H9 (cell line): ENCODE data around the gene PLGRKT. TPM values are rescaled to one million over a fixed set of nuclear protein-coding genes. Genes with fewer than 3 reads are reported as not detected.

Experiments
- DNase-seq: peaks from one replicate; pipeline ENCODE4 v3.0.0-alpha.2; 2017
- H2AFZ ChIP-seq: one replicate; pipeline ENCODE4 v1.6.1; 2013; ENCODE audit warnings: mild to moderate bottlenecking, low read length, control low read depth, moderate library complexity
- H2AK5ac ChIP-seq: 2 replicates; pipeline ENCODE4 v1.6.1; 2013; ENCODE audit warnings: low read length, control low read depth, mixed read lengths; ENCODE audit not compliant: insufficient read length
- H2BK120ac ChIP-seq: one replicate; pipeline ENCODE4 v1.6.1; 2013; ENCODE audit warnings: low read depth, mild to moderate bottlenecking, low read length, control low read depth, inconsistent platforms; ENCODE audit not compliant: poor library complexity, severe bottlenecking
- H2BK12ac ChIP-seq: 2 replicates; pipeline ENCODE4 v1.6.1; 2013; ENCODE audit warnings: low read length, control low read depth, mixed read lengths, low read depth; ENCODE audit not compliant: insufficient read length
- H2BK15ac ChIP-seq: 2 replicates; pipeline ENCODE4 v1.6.1; 2013; ENCODE audit warnings: low read depth, low read length, control low read depth
- H2BK20ac ChIP-seq: one replicate; pipeline ENCODE4 v1.6.1; 2013; ENCODE audit warnings: low read depth, mild to moderate bottlenecking, low read length, control low read depth, inconsistent platforms; ENCODE audit not compliant: poor library complexity, severe bottlenecking
- H2BK5ac ChIP-seq: 2 replicates; pipeline ENCODE4 v1.6.1; 2013; ENCODE audit warnings: low read length, control low read depth, mixed read lengths; ENCODE audit not compliant: insufficient read length
- H3K14ac ChIP-seq: 2 replicates; pipeline ENCODE4 v1.6.1; 2013; ENCODE audit warnings: low read length, control low read depth; ENCODE audit not compliant: insufficient read depth
- H3K18ac ChIP-seq: 2 replicates; pipeline ENCODE4 v1.6.1; 2013; ENCODE audit warnings: low read depth, mild to moderate bottlenecking, mixed read lengths, low read length, control low read depth; ENCODE audit not compliant: insufficient read length
- H3K23ac ChIP-seq: 2 replicates; pipeline ENCODE4 v1.6.1; 2013; ENCODE audit warnings: low read length, control low read depth, mixed read lengths, low read depth; ENCODE audit not compliant: insufficient read length
- H3K23me2 ChIP-seq: 2 replicates; pipeline ENCODE4 v1.6.1; 2013; ENCODE audit warnings: low read depth, mild to moderate bottlenecking, mixed read lengths, low read length, control low read depth; ENCODE audit not compliant: insufficient read length, poor library complexity, severe bottlenecking
- H3K27ac ChIP-seq: 2 replicates; pipeline ENCODE4 v1.5.1; 2013; ENCODE audit warnings: low read length, control low read depth, mixed read lengths, low read depth; ENCODE audit not compliant: insufficient read length
- H3K27me3 ChIP-seq: 2 replicates; pipeline ENCODE4 v1.6.1; 2013; ENCODE audit warnings: low read length, control low read depth, inconsistent platforms; ENCODE audit not compliant: insufficient read depth
- H3K4ac ChIP-seq: 2 replicates; pipeline ENCODE4 v1.6.1; 2013; ENCODE audit warnings: low read depth, mild to moderate bottlenecking, control low read depth, inconsistent platforms, low read length, moderate library complexity
- H3K4me1 ChIP-seq: 2 replicates; pipeline ENCODE4 v1.6.1; 2013; ENCODE audit warnings: low read length, control low read depth, inconsistent platforms; ENCODE audit not compliant: insufficient read depth
- H3K4me2 ChIP-seq: 2 replicates; pipeline ENCODE4 v1.6.1; 2013; ENCODE audit warnings: low read length, control low read depth, mixed read lengths; ENCODE audit not compliant: insufficient read length, insufficient read depth
- H3K56ac ChIP-seq: 2 replicates; pipeline ENCODE4 v1.6.1; 2013; ENCODE audit warnings: low read depth, mild to moderate bottlenecking, mixed read lengths, low read length, control low read depth; ENCODE audit not compliant: insufficient read length
- H3K79me1 ChIP-seq: 2 replicates; pipeline ENCODE4 v1.6.1; 2013; ENCODE audit warnings: low read depth, mild to moderate bottlenecking, moderate library complexity, low read length, control low read depth, inconsistent platforms; ENCODE audit not compliant: insufficient read depth, poor library complexity, severe bottlenecking
- H3K79me2 ChIP-seq: 2 replicates; pipeline ENCODE4 v1.6.1; 2013; ENCODE audit warnings: low read length, control low read depth, inconsistent platforms; ENCODE audit not compliant: insufficient read depth
- H3K9ac ChIP-seq: 2 replicates; pipeline ENCODE4 v1.6.1; 2013; ENCODE audit warnings: low read length, control low read depth, mixed read lengths; ENCODE audit not compliant: insufficient read length; ENCODE audit errors: extremely low read depth
- H3K9me3 ChIP-seq: one replicate; pipeline ENCODE4 v1.6.1; 2013; ENCODE audit warnings: low read depth, low read length, inconsistent platforms; ENCODE audit not compliant: control insufficient read depth
- H3T11ph ChIP-seq: one replicate; pipeline ENCODE4 v1.6.1; 2013; ENCODE audit warnings: mild to moderate bottlenecking, low read length, control low read depth, inconsistent platforms
- H4K20me1 ChIP-seq: one replicate; pipeline ENCODE4 v1.6.1; 2013; ENCODE audit not compliant: control insufficient read depth, insufficient read length, insufficient read depth
- H4K5ac ChIP-seq: 2 replicates; pipeline ENCODE4 v1.6.1; 2013; ENCODE audit warnings: low read depth, mild to moderate bottlenecking, mixed read lengths, low read length, control low read depth; ENCODE audit not compliant: insufficient read length
- H4K8ac ChIP-seq: replicated peaks from 2 replicates; pipeline ENCODE4 v1.6.1; 2013; ENCODE audit warnings: low read length, control low read depth, mixed read lengths, low read depth; ENCODE audit not compliant: insufficient read length
- H4K91ac ChIP-seq: 2 replicates; pipeline ENCODE4 v1.6.1; 2013; ENCODE audit warnings: low read depth, mild to moderate bottlenecking, moderate library complexity, mixed read lengths, low read length, control low read depth; ENCODE audit not compliant: insufficient read length
- H3K27ac Mint-ChIP-seq, 3 experiments: 2 replicates in 2 of 3; 3 replicates in 1 of 3; pipeline ENCODE4 v1.8.0; 2020 to 2021; ENCODE audit warnings: mixed read lengths in 3 of 3, mild to moderate bottlenecking in 1 of 3, moderate library complexity in 1 of 3
- H3K27me3 Mint-ChIP-seq: 2 replicates; pipeline ENCODE4 v1.8.0; 2021; ENCODE audit warnings: low read depth, mild to moderate bottlenecking, moderate library complexity, mixed read lengths
- H3K36me3 Mint-ChIP-seq, 3 experiments: 2 replicates in 2 of 3; 3 replicates in 1 of 3; pipeline ENCODE4 v1.8.0; 2020 to 2021; ENCODE audit warnings: low read depth in 3 of 3, mixed read lengths in 3 of 3; ENCODE audit not compliant: insufficient read depth in 1 of 3
- H3K4me1 Mint-ChIP-seq, 2 experiments: 2 replicates each; pipeline ENCODE4 v1.8.0; 2020; ENCODE audit warnings: mixed read lengths in 2 of 2
- H3K4me3 Mint-ChIP-seq, 2 experiments: 2 replicates in 1 of 2; 3 replicates in 1 of 2; pipeline ENCODE4 v1.8.0; 2020 to 2021; ENCODE audit warnings: mild to moderate bottlenecking in 2 of 2, mixed read lengths in 2 of 2, moderate library complexity in 1 of 2
- H3K9me3 Mint-ChIP-seq, 2 experiments: 2 replicates in 1 of 2; 3 replicates in 1 of 2; pipeline ENCODE4 v1.8.0; 2020; ENCODE audit warnings: mild to moderate bottlenecking in 2 of 2, mixed read lengths in 2 of 2, moderate library complexity in 1 of 2
- CTCF ChIP-seq: fragments of 200-600 bp; sonication (generic); conservative IDR thresholded peaks from 3 replicates; pipeline ENCODE4 v1.8.0; 2021; ENCODE audit warnings: antibody characterized with exemption, mild to moderate bottlenecking
- WGBS: extraction: QIAGEN DNeasy Blood & Tissue Kit; methylation state at CpG from one replicate; pipeline ENCODE4 v1.1.7; 2013; ENCODE audit warnings: missing lambda C conversion rate, low lambda C conversion rate, mixed read lengths; ENCODE audit not compliant: insufficient read length; ENCODE audit errors: extremely low coverage; 5-methylcytosine and 5-hydroxymethylcytosine counted together
- total RNA-seq: library from RNA; stranded (reverse); gene quantifications from 2 replicates; pipeline ENCODE4 v1.2.1, GENCODE V29; 2021

The PLGRKT gene
- total RNA-seq, 1 experiment from 2014 or later: 19.6 TPM

DNA sequence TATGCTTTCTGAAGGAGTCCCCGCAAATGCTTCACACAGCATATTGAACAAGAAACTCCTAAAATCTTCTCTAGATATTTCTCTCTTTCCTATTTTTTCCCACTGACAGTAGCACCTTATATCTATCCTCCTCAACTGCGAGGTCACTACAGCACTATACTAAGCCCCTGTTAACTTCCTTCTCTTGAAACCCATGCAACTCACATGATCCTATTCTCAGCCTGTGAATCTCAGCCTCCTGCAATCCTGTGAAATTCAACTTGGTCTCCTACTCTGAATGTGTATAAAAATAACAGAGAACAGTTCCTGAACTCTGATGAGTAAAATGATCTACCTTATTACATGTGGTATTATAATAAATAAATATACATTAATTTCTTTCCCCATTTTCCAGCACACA is 6.1 kb upstream of the PLGRKT start:
- no peak for DNase-seq
- Histone ChIP-seq H2BK120ac (no peak overlapping the region), H3K14ac (no peak overlapping the region), H3K79me2 (no peaks in the 10 kb centered on the region), H3K9me3 (no peaks in the 10 kb centered on the region), H3K27me3 (no peaks in the 10 kb centered on the region), H2BK5ac (no peak overlapping the region), H3K4ac (no peak overlapping the region), H2BK20ac (no peak overlapping the region), H2BK15ac (no peak overlapping the region), H3K18ac (no peak overlapping the region), H3K23ac (no peak overlapping the region), H2BK12ac (no peak overlapping the region), H3K9ac (no peak overlapping the region), H4K5ac (no peak overlapping the region), H2AK5ac (no peak overlapping the region), H3K56ac (no peak overlapping the region), H3K23me2 (no peaks in the 10 kb centered on the region), H2AFZ (no peak overlapping the region), H4K20me1 (no peaks in the 10 kb centered on the region), H3K4me1 (no peaks in the 10 kb centered on the region), H3T11ph (no peak overlapping the region), H4K91ac (no peak overlapping the region), H3K27ac (no peak overlapping the region), H4K8ac (no peak overlapping the region), H3K4me2 (no peak overlapping the region), H3K79me1 (no peaks in the 10 kb centered on the region)
- Mint-ChIP-seq H3K27ac (no peak overlapping the region), H3K27me3 (peaks cover 21% of the 10 kb centered on the region), H3K4me3 (no peak overlapping the region), H3K36me3 (no peaks in the 10 kb centered on the region), H3K9me3 (peaks cover 0 to 2% of the 10 kb centered on the region in 2 experiments; a peak in 1 of 5 replicates), H3K4me1 (peaks cover under 1 to 2% of the 10 kb centered on the region in 2 experiments; a peak in 3 of 4 replicates)
- no CpG with 5 or more reads among the region's 2 CpGs for WGBS
- no peak for TF ChIP-seq CTCF
